GM13977 (cell line): ENCODE results near the gene MME.
"Not testable (repeated sequence)": the region's sequence is repeated elsewhere in the genome, so short reads cannot be mapped to it uniquely, and the experiment has no call there.

ENCODE experiments used
- DNase-seq: peaks from one replicate; pipeline ENCODE4 v3.0.0; 2012; ENCODE audit warnings: low spot score
- CTCF ChIP-seq: IDR thresholded peaks from 2 replicates; pipeline ENCODE4 v1.5.1; 2012; ENCODE audit warnings: mild to moderate bottlenecking, control low read depth; ENCODE audit not compliant: insufficient read depth; ENCODE audit errors: extremely low read depth, missing control alignments
- in situ Hi-C: fragments of 300-500 bp; cut with MboI; formaldehyde crosslinking; loops from one replicate; pipeline ENCODE4 v1.12.0; 2022; ENCODE audit warnings: low sequenced_read_pairs, low pct_unique_long_range_greater_than_20kb, mixed read lengths, inconsistent platforms; ENCODE audit not compliant: unreplicated experiment

Gene MME

DNA sequence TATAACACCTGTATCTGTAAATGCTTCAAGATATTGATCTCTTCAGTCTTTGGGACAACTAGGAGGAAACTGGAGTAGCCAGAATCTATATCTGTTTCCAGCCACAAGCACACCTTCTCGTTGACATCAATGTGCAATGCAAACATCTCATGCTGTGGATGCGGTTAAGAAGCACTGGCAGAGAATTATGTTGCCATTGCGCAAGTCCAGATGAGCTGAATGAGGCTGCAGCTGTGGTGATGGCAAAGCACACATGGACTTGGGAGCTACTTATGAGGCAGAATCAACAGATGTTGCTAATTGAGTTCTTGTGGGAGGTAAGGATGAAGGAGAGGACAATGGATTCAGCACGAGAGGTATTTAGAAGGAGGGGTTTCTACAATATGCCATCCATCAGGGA, 122.5 kb downstream of the MME start:
- no peak for TF ChIP-seq CTCF
- in situ Hi-C loops: no loop called here
- no peak for DNase-seq

DNA sequence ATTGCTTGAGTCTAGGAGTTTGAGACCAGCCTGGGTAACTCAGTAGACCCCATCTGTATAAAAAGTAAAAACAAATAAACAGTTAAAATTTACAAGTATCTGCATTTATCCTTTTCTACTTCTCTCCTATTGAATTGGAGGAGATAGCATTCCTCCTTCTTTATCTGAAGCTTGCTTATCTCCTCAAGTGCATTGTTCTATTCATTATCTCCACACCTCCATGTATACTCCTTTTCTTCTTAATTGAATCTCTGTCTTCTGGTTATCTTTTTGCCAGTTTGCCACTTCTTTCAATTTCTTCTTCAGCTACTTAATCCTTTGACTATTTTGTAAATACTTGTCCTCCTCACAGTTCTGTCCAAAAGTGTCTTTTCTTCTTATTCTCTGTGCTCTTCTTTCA, 124.7 kb downstream of the MME start:
- in situ Hi-C loops: no loop called here
- TF ChIP-seq CTCF: no peak
- no peak for DNase-seq

GRCh38 chr3:155208183-155208800, 128.2 kb downstream of the MME start:
- in situ Hi-C loops: no loop called here
- DNase-seq: no peak
- TF ChIP-seq CTCF: no peak

GRCh38 chr3:155210736-155211135, 130.6 kb downstream of the MME start:
- TF ChIP-seq CTCF: no peak
- in situ Hi-C loops: no loop called here
- no peak for DNase-seq

DNA sequence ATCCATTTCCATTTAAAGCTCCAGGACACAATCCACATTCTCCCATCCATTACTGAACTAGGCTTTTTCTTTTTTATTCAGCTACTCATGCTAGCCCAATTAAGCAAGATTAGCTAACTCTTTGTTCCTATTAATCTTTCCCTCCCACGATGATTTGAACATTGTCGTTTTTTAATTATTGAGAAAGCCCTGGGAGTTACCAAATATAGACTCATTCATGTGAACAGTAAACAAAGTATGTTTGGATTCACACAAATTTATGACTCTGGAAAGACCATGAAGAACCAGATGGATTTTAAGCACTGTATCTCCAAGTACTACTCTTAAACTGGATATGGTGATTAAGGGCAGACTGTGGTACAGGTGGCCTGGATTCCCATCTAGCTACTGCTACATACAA, 131.1 kb downstream of the MME start:
- DNase-seq: no peak
- in situ Hi-C loops: no loop called here
- no peak for TF ChIP-seq CTCF

DNA sequence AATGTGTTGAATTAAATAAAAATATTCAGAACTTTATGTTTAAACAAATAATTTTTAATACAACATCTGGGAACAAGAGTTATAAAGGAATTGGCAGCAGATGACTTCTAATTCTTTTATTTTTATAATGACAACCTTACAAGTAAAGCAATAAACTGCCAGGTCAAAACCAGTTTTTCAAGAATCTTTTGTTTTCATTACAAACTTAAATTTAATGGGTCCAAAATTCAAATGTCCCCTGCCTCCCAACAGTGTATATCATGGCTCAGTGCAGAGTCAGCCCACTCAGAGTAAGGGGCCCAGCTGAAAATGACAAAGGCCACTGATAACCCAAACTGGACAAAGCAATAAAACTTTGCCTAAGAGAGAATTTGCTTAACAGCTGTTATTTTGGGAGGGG, 131.8 kb downstream of the MME start:
- no peak for DNase-seq
- in situ Hi-C loops: no loop called here
- TF ChIP-seq CTCF: no peak

DNA sequence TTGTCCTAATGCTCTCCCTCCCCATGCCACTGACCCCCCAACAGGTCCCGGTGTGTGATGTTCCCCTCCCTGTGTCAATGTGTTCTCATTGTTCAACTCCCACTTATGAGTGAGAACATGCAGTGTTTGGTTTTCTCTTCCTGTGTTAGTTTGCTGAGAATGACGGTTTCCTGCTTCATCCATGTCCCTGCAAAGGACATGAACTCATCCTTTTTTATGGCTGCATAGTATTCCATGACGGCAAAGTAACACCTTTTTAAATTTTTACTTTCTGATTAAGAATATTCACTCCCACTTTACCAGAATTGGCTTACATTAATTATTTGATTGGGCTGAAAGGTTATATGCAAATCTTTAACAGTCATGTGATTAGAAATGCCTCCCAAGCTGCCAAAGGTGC, 135.9 kb downstream of the MME start:
- in situ Hi-C loops, DNase-seq: not testable (repeated sequence)
